GM18858 (cell line): ENCODE results near the gene HSPA1A.
A peak's percentile ranks its signal among the peaks of the same experiment; 100 is the strongest.
"Not testable (repeated sequence)": the region's sequence is repeated elsewhere in the genome, so short reads cannot be mapped to it uniquely, and the experiment has no call there.

Source experiments
- ATAC-seq: cut with Tn5 transposase; IDR thresholded peaks from one replicate; pipeline ENCODE4 v1.9.1; 2021; ENCODE audit not compliant: unreplicated experiment

HSPA1A gene

GRCh38 chr6:31808599-31808998 lies 6.7 kb upstream of the HSPA1A start:
- ATAC-seq, result not testable (repeated sequence)

GRCh38 chr6:31811645-31812044 lies 3.7 kb upstream of the HSPA1A start:
- ATAC-seq, result no peak

GRCh38 chr6:31813465-31813849 lies 1.9 kb upstream of the HSPA1A start:
- no peak for ATAC-seq

- no peak for ATAC-seq
Observed at GRCh38 chr6:31814677-31815024, 692 bp upstream of the HSPA1A start.

GRCh38 chr6:31817133-31817928 lies 2.0 kb downstream of the HSPA1A start:
- ATAC-seq, result not testable (repeated sequence)

- not testable (repeated sequence) for ATAC-seq
Observed at GRCh38 chr6:31817929-31818511, 2.7 kb downstream of the HSPA1A start.

GRCh38 chr6:31819871-31820299 lies 4.5 kb downstream of the HSPA1A start:
- ATAC-seq, result no peak

GRCh38 chr6:31820399-31820798 lies 5.1 kb downstream of the HSPA1A start:
- not testable (repeated sequence) for ATAC-seq

- ATAC-seq, result no peak
Observed at GRCh38 chr6:31821301-31822035, 6.1 kb downstream of the HSPA1A start.

- ATAC-seq, result no peak
Observed at GRCh38 chr6:31822036-31822821, 6.9 kb downstream of the HSPA1A start.

GRCh38 chr6:31823592-31824196 lies 8.4 kb downstream of the HSPA1A start:
- not testable (repeated sequence) for ATAC-seq

GRCh38 chr6:31825553-31825952 lies 10.2 kb downstream of the HSPA1A start:
- no peak for ATAC-seq

- ATAC-seq, result no peak
Observed at GRCh38 chr6:31826793-31827285, 11.5 kb downstream of the HSPA1A start.

- peak; percentile 44 for ATAC-seq
Observed at GRCh38 chr6:31827286-31828079, 12.1 kb downstream of the HSPA1A start, which contains the start of gene HSPA1B. TSS of gene HSPA1B (plus strand) at chr6:31827738. CDS start at chr6:31827951, 213 bp downstream.

- ATAC-seq, result no peak
Observed at GRCh38 chr6:31829633-31830283, 14.4 kb downstream of the HSPA1A start.

- ATAC-seq, result no peak
Observed at GRCh38 chr6:31830886-31831335, 15.6 kb downstream of the HSPA1A start.

GRCh38 chr6:31831350-31832215 lies 16.2 kb downstream of the HSPA1A start:
- ATAC-seq, result no peak
